Activated CD4-positive, alpha-beta T cell treated with anti-CD3 and anti-CD28 coated beads, Interleukin-10, Interleukin-2, amounts not matched to agents 100 ng/mL and 50 ng/mL, durations not matched to agents 16 hours and 8 hours (primary cell): Measurements from ENCODE around the gene PCNX2.

Experiments
- DNase-seq: peaks from one replicate; pipeline ENCODE4 v3.0.0-alpha.2; 2020

Gene PCNX2

GRCh38 chr1:232999956-233000625 is 295.4 kb downstream of the PCNX2 start:
- DNase-seq, result no peak

DNA sequence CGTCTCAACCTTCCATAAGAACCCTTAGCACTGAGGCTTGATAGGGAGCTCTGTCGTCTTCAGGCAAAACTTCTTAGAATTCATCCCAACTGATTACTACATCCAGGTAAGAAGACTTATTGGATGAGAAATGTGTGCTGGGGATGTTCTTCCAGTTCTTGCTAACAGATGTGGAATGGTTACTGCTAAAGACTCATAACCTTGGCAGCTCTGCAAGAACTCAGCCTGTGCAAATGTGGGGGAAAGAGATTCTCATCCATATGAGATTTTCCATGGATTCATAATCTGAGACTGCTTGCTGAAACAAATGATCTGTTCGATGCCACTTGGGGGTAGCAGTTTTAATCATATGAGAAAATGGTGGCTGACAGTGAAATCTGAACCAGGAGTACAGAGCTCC is 296.9 kb downstream of the PCNX2 start:
- no peak for DNase-seq

DNA sequence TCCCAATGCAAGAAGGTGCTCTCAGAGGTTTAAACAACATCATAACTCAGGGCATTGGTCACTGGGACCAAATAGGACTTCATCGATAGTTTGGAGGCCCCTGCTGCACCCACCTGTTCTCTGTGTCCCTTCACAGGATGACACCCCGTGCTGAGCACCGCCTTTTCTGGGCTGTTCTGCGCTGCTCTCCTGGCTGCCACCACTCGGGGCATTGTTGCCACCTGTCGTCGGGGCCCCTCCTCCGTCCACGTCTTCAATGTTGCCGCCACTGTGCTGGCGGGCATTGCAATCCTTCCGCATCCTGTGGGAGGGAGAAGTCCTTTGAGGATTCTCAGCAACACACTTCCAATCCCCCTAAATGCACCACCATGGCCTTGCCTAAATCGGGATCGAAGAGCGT is 297.4 kb downstream of the PCNX2 start:
- no peak for DNase-seq

DNA sequence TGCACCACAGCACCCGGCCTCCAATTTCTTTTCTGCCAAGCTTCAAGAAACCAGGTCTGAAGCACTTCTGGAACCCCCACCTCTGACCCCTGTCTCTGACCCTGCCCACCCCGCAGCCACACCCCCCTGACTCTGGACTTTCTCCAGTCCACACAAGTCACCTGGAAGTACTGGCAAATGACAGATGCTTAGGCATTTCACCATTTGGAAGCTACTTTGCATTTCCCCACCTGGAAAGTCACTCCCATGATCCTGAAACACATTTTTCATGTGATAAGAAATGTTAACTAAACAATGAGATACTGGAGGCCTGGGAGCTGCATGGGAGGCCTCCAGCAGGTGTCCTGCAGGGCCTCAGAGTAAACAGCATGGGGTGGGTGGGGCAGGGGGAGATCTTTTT is 299.4 kb downstream of the PCNX2 start:
- DNase-seq, result no peak

DNA sequence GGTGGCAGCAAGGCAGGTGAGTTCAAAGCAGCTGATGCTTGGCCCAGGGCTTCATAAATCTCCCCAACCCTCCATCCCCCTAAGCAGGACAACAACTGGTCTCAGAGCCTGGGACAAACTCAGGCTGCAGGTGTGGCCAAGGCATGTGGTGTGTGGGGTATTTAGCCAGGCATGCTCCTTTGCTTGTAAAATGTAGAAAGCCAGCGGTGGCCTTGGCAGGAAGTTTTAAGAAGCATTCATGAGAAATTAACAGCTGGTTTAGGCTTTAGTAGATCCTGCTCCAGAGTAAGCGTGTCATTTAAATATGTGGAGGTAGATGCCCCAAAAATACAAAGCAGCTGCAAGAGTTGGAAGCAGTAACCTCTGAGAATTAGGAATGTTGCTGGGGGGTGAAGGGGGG is 300.3 kb downstream of the PCNX2 start:
- no peak for DNase-seq

DNA sequence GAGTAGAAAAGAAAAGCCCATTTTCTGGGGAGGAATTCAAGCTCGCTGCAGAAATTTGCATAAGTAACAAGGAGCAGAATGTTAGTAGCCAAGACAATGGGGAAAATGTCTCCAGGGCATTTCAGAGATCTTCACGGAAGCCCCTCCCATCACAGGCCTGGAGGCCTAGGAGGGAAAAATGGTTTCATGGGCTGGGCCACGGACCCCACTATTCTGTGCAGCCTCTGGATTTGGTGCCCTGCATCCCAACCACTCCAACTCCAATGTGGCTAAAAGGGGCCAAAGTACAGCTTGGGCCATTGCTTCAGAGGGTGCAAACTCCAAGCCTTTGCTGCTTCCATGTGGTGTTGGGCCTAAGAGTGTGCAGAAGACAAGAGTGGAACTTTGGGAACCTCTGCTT is 302.0 kb downstream of the PCNX2 start:
- no peak for DNase-seq

DNA sequence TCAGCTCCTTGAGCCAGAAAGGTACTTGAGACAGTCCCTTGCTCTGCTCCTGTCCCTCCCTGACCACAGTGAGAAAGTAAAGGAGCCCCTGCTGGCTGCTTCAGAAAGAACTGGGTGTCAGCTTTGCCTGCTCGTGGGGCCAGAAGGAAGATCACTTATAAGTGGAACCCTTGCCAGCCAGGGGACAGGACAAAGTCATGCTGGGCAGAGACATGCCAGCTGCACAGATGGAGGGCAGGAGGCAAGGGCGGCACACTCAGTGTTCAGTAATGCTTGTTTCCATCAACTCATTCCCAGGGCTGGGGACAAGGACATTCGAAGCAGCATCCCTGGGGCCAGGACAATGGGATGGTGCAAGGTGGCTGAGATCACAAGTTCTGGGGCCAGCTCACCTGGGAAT is 303.3 kb downstream of the PCNX2 start:
- no peak for DNase-seq

DNA sequence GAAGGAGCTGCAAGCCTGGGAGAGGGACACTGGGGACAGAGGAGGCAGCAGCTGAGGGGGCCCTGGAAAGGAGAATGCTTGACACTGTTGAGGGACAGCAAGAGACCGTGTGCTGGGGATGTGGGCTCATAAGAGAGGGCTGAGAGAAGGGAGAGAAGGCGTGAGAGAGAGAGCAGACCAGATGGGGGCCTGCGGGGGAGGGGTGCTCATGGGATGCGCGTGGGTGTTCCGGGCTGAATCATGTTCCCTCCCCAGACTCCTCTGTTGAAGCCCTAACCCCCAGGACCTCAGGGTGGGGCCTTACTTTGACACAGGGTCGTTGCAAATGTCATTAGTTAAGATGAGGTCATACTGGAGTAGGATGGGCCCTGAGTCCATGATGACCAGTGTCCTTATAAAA is 304.3 kb downstream of the PCNX2 start:
- no peak for DNase-seq

- no peak for DNase-seq
These were observed 305.1 kb downstream of the PCNX2 start for GRCh38 chr1:232990176-232991128.

- DNase-seq, result no peak
These were observed 306.9 kb downstream of the PCNX2 start for GRCh38 chr1:232988572-232989040.

- DNase-seq, result no peak
These were observed 307.8 kb downstream of the PCNX2 start for GRCh38 chr1:232987774-232988140.

DNA sequence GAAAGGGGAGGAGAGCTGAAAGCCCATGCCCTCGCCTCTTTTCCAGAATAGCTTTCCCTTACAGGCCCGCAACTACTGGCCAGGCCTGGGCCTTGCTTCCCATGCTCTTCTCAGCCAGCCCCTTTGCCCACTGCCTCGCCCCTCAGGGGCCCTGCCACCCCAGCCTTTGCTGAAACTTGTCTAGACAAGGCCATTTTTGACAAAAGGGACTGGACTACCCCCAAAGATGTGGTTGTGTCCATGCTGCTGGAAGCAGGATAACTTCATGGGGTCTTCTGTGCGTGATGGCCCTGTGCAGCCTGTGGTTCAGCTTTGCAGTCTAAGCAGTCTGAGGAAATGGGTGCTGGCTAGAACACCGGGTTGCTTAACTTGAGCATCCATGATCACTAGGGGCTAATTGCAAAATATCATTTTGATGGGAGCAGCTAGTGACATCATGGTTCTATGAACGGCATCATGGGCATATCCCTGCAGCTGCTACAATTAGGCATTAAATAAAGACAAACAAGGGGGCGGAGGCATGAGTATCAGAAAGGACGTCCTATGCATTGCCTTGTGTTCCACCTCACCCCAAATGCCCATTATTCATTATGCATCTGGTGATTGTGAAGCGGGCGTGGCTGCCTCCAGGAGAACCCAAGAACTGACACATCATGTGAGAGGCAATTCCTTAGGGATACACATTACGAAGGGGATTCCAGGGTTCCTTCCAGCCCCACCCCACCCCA is 308.3 kb downstream of the PCNX2 start:
- no peak for DNase-seq

DNA sequence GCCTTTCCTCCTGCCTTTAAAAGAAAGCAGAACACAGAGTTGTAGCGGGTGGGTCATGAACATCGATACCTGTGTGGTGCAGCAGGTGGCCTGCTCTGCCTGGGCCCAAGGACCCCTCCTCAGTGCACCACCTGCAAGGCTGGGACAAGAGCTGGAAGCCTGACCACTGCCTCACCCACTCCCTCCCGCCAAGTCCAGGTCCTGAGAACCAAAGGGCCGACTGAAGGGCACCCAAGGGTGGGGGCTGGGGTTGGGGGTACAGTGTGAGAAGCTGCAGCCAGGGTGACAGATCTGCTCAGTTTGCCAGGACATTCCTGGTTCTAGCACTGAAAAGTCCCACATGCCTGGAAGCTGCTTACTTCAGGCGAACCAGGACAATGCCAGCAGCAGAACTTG is 309.0 kb downstream of the PCNX2 start:
- DNase-seq, result no peak

DNA sequence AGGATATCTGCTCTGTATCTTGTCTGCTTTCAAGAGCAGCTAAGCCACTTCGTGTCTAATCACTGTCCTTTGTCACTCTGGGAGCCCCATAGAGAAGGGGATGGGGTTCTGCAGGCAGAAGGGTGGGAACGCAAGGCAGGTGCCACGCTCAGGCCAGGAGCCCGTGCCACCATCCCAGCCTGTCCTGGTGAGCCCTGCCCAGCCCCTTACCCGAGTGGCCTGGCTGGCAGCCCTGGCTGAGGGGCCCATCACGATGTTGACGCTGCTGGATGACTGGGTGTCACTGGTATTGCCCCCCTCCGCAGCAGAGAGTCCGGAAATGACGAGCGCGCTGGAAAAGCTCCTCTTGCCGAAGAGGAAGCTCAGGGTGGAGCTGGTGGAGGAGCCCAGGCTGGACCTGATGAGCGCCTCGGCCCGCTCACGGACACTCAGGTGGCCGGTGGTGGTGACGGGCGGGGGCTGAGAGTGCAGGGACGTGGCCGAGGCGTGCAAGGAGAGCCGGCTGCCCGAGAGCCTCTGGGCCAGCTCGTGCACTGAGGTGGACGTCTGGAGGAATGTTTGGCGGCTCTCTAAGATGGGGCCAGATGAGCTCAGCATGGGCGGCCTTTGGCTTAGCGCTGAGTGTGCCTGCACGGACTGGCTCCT is 309.5 kb downstream of the PCNX2 start:
- DNase-seq, result no peak

DNA sequence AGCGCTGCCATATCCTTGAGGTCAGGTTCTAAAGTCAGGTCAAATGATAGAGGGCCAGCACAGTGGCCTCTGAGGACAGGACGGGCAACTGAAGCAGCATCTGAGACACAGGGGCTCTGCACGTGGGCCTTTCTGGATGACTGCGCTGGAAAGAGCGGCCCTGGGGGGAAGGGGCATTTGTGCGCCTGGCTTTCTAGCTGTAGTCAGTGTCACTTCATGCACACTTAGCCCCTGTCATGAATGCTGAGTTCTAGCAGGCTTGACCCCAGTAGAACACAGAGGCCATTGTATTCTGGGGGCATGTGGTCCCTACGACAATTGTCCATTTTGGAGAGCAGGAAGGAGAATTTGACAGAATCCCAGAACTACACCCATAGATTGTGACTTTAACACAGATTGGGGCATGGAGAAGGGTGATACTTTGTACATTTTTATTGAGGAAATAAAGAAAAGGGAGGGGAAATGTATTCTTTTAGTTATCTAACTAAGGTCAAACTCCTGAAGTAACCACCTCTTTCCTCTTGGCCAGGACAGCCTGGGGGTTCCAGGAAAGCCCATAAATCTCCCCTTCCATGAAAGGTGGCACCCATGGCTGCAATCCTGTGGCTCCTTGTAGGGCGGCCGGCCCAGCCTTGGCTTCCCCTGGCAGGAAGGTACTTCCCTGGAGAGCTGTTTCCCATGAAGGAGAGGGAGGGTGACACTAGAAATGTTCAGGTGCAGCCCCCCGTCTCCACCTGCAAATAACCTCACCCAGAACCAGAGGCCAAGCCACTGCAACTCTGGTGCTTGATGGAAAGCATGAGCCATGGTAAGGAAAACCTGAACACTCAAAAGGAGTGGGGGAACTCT is 310.7 kb downstream of the PCNX2 start:
- DNase-seq, result no peak

GRCh38 chr1:232983817-232984567 is 311.5 kb downstream of the PCNX2 start:
- DNase-seq, result no peak

DNA sequence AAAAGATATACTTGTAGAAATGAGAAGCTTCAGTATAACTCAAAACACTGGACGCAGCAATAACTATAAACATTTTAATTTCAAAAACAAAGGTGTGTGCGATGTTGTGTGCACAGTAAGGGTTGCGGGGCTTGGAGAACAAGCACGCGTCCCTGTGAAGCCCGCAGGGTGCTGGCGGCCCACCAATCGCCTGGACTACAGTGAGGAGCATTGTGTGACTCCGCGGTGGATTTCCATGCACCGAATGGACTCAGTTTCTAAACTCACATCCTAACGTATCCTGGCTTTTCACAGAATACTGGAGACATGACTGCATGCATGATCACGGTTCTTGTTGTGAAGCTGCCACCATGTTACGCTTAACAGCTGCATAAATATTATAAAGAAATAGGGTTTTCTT is 312.1 kb downstream of the PCNX2 start:
- DNase-seq, result no peak

DNA sequence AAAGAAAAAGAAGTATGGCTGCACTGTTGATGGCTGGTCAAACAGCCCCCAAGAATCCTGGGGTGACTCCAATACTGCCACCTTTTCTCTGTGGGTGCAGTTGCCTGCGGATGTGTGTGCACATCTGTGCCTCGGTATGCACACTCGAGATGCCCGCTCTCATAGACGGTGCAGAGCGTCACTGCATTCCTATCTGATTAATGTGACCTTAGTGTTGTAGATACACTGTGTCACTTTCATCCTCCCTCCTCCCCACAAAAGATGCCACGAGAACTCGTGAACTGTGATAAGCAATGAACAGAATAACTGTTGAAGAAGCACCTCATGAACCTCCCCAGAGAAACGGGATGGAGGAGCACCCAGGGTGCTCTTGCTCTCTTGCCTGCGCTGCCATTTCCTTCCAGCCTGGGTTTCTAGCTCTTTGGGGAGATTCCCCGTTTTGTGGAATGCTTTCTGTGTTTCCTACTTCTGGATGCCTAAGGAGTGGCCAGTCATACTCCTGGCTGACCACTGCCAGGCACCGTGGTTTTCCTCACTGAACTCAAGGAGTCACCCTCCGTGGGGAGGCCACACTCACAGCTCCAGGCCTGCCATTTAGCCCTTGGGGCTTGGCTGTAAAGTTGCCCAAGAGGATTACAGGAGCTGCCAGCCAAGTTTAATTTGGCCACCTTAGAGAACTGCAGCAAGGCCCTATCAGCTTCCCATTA is 313.1 kb downstream of the PCNX2 start:
- no peak for DNase-seq

DNA sequence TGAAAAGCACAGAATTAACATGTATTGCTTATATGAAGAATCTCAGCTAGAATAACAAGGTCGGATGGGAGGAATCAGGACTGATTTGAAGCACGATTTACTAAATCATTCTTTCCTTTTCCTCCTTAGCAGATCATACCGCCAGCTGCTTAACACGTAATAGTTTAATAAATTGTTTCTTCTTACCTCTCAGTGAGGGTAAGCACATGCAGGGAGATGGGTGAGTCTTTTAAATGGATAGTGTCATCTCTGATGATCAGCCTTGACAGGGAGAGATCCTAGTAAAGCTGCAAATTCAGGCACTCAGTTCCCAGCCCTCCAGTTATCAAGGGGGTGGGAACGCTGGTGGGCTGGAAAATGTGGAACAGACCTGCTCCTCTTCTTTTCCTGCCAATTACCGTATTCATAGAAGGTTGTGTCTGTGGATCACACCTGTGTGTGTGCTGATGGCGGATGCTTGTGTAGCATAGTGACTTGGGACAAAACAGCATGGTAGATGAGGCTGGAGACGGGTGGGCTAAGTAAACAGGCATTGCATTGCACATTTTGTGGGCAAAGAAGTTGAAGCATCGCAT is 314.5 kb downstream of the PCNX2 start:
- DNase-seq, result no peak

GRCh38 chr1:232980355-232980978 is 315.1 kb downstream of the PCNX2 start:
- no peak for DNase-seq
